Effector memory CD8-positive, alpha-beta T cell (primary cell): ENCODE data around the gene CRYGS.
A peak's percentile ranks its signal among the peaks of the same experiment; 100 is the strongest.
"Not testable (repeated sequence)": the region's sequence is repeated elsewhere in the genome, so short reads cannot be mapped to it uniquely, and the experiment has no call there.

Source experiments
- ATAC-seq: fragments of 150-1000 bp; cut with Tn5 transposase; replicated peaks from 2 replicates; pipeline ENCODE4 v1.10.0; 2021; ENCODE audit warnings: mild to moderate bottlenecking, moderate library complexity
- DNase-seq, 3 experiments: peaks; one replicate each; pipeline ENCODE4 v3.0.0; 2021
- H3K27ac Mint-ChIP-seq, 2 donors: one replicate each; pipeline ENCODE4 v1.8.0; 2022; ENCODE audit warnings: mild to moderate bottlenecking in 2 of 2, mixed read lengths in 2 of 2, moderate library complexity in 2 of 2
- H3K27me3 Mint-ChIP-seq, 2 donors: one replicate each; pipeline ENCODE4 v1.8.0; 2022; ENCODE audit warnings: mixed read lengths in 2 of 2
- H3K36me3 Mint-ChIP-seq: one replicate; pipeline ENCODE4 v1.8.0; 2022; ENCODE audit warnings: mild to moderate bottlenecking, moderate library complexity, mixed read lengths; ENCODE audit not compliant: insufficient read depth
- H3K4me1 Mint-ChIP-seq, 2 donors: one replicate each; pipeline ENCODE4 v1.8.0; 2022; ENCODE audit warnings: low read depth in 2 of 2, mixed read lengths in 2 of 2
- H3K4me3 Mint-ChIP-seq, 2 donors: one replicate each; pipeline ENCODE4 v1.8.0; 2022; ENCODE audit warnings: mild to moderate bottlenecking in 2 of 2, mixed read lengths in 2 of 2, moderate library complexity in 2 of 2
- H3K9me3 Mint-ChIP-seq, 2 donors: one replicate each; pipeline ENCODE4 v1.8.0; 2022; ENCODE audit warnings: mixed read lengths in 2 of 2
- total RNA-seq, 9 experiments: gene quantifications; one replicate each; lab custom pipeline; 2026; lab: John Stamatoyannopoulos, UW

Gene CRYGS
- 0 to 12.8 (median 3.2) reads per million in 9 experiments for total RNA-seq

GRCh38 chr3:186544281-186544680 is at the start of gene CRYGS:
CRYGS (minus strand) TSS chr3:186544380; CDS start chr3:186544326, 54 bp downstream.
- no peaks in the 10 kb centered on the region for H3K27me3 Mint-ChIP-seq
- no peak for DNase-seq

DNA sequence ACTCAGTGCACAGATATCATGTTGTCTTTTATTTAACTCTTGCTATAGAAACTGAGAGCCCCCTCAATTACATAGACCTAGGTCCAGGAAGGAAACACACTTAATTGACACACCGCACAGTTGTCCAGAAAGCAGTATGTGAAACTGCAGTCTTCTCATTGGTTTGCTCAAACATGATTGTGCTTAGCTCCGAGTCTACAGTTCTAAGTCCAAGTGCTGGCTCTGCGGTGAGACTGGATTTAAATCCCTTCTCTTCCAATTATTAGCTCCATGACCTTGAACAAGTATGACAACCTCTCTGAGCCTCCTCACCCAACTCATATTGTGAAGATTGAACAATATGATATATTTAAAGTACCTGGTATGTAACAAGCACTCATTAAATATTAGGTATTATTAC is 49.7 kb upstream of the CRYGS start:
- peaks cover 0 to 8% of the 10 kb centered on the region in 2 donors for H3K4me1 Mint-ChIP-seq

More at GRCh38 chr3:186544281-186544680, at the start of gene CRYGS:
- Mint-ChIP-seq H3K4me3 (no peak within 1 kb of the TSS), H3K27ac (no peak within 1 kb of the TSS), H3K4me1 (peaks cover 3 to 8% of the 10 kb centered on the region in 2 donors), H3K36me3 (peaks cover 44% of the 10 kb centered on the region), H3K9me3 (no peaks in the 10 kb centered on the region)
- no peak for ATAC-seq

DNA sequence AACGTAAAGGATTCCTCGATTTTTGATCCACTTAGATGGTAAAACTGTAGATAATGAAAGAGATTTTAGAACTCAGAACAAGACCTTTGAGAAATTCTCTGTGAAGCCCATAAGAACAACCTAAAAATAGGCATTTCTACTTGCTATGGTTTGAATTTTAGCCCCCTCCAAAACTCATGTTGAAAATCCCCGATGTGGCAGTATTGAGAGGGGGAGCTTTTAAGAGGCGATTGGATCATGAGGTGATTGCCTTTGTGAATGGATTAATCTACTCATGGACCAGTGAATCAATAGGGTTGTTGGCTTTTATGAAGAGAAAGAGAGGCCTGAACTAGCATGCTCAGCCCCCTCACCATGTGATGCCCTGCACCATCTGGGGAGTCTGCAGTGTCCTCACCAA is 48.5 kb upstream of the CRYGS start:
- Mint-ChIP-seq H3K36me3 (no peaks in the 10 kb centered on the region), H3K9me3 (no peaks in the 10 kb centered on the region), H3K27me3 (peaks cover 9 to 12% of the 10 kb centered on the region in 2 donors), H3K4me3 (no peak overlapping the region), H3K27ac (no peak overlapping the region), H3K4me1 (peaks cover 0 to 8% of the 10 kb centered on the region in 2 donors)
- ATAC-seq (no peak), DNase-seq (no peak)

More for the DNA sequence above, 49.7 kb upstream of the CRYGS start:
- DNase-seq = no peak
- no peaks in the 10 kb centered on the region for H3K36me3 Mint-ChIP-seq
- no peak overlapping the region for H3K27ac Mint-ChIP-seq
- H3K9me3 Mint-ChIP-seq = no peaks in the 10 kb centered on the region
- H3K4me3 Mint-ChIP-seq = no peak overlapping the region
- H3K27me3 Mint-ChIP-seq = peaks cover 12 to 17% of the 10 kb centered on the region in 2 donors
- no peak for ATAC-seq

- no peak for DNase-seq
- no peaks in the 10 kb centered on the region for H3K27me3 Mint-ChIP-seq
- H3K4me3 Mint-ChIP-seq = no peak overlapping the region
- H3K36me3 Mint-ChIP-seq = peaks cover 8% of the 10 kb centered on the region
- no peaks in the 10 kb centered on the region for H3K9me3 Mint-ChIP-seq
- no peak overlapping the region for H3K27ac Mint-ChIP-seq
- ATAC-seq = no peak
- peaks cover 0 to 8% of the 10 kb centered on the region in 2 donors for H3K4me1 Mint-ChIP-seq
Observed at GRCh38 chr3:186590580-186591295, 46.6 kb upstream of the CRYGS start.

DNA sequence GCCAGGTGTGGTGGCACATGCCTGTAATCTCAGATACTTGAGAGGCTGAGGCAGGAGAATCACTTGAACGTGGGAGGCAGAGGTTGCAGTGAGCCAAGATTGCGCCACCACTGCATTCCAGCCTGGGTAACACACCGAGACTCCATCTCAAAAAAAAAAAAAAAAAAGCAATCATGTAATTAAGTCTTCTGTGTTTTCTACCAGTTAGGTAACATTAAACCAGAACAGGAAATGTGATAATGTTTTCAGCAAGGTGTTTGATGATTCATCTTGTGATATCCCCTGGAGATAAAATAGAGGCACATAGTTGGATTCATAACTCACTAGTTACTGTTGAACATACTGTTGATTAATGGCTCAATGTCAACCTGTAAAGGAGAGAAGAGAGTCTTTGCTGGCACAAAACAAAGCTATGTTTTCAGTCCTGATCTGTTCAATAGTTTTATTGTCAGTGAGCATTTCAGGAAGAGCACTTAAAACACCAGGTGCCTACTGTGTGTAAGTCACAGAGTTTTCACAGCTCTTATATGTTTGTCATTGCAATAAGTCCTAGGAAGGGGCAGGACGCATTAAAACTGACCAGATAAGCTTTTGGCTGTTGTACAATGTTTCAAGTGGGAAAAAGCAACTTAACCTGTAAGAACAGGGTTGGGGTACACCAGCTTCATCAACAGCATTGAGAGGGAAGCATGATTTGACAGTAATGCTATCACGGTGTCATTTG is 45.8 kb upstream of the CRYGS start:
- H3K4me1 Mint-ChIP-seq = peaks cover 0 to 8% of the 10 kb centered on the region in 2 donors
- H3K9me3 Mint-ChIP-seq = no peaks in the 10 kb centered on the region
- peak; percentile 81 for ATAC-seq
- H3K36me3 Mint-ChIP-seq = peaks cover 15% of the 10 kb centered on the region
- no peaks in the 10 kb centered on the region for H3K27me3 Mint-ChIP-seq
- H3K4me3 Mint-ChIP-seq = peak overlapping the region in 1 of 2 donors; percentile 19
- no peak for DNase-seq
- H3K27ac Mint-ChIP-seq = no peak overlapping the region

DNA sequence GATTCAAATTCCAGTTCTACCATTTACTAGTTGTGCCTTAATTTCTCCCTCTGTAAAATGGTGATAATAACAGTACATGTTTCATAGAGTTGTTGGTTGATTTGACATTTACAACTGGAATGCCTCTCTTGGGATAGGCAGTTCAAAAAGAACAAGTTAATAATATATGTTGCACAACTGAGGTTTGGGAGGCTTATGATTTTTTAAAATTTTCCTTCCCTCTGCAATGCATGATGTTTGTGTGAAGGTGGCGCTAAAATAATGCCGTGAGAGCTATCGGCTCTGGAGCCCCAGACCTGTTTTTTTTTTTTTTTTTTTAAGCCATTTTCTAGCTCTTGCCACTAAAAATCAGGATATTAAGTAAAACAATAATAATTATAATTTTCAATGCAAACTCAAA is 44.9 kb upstream of the CRYGS start:
- Mint-ChIP-seq H3K9me3 (no peaks in the 10 kb centered on the region), H3K27ac (no peak overlapping the region), H3K4me1 (peaks cover 0 to 8% of the 10 kb centered on the region in 2 donors), H3K27me3 (no peaks in the 10 kb centered on the region), H3K4me3 (no peak overlapping the region), H3K36me3 (peaks cover 22% of the 10 kb centered on the region)
- DNase-seq (no peak), ATAC-seq (no peak)

DNA sequence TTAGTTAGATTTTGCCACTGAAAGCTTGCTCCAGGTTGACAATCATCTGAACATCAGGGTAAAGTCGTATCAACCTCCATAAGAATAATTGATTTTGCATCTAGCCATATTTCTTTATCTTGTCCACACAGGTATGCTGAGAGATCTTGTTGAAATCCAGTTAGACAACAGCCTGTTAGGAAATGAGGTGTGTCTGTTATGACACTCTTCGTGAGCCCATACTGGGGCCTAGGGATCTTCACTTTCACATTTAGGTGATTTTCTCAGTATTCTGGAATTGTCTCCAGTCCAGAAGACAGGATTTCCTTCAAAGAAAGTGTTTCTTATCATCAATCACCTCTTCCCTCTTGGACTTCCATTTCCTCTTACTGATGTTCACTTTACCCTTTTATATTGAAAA is 44.5 kb upstream of the CRYGS start:
- peaks cover 27% of the 10 kb centered on the region for H3K36me3 Mint-ChIP-seq

DNA sequence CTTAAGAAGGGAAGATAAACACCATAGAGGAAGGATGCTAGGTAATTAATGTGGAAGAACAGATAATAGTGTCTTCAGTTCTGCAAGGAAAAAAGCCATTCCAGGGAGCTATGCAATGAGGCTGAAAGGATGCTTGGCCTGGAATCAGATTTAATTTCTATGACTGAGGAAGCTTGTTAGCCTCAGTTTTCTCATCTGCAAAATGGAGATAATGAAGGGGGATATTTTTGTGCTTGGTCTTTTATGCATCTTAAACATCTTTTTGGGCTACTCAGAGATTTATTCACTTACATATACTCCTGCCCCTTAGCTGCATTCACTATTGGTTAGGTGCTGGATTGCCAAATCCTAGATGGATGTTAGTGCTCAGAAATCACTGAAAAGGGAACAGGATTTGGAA is 43.0 kb upstream of the CRYGS start:
- H3K27me3 Mint-ChIP-seq = no peaks in the 10 kb centered on the region
- no peak for DNase-seq

More for the DNA sequence above, 44.5 kb upstream of the CRYGS start:
- DNase-seq = no peak
- Mint-ChIP-seq H3K4me1 (peaks cover 0 to 8% of the 10 kb centered on the region in 2 donors), H3K9me3 (no peaks in the 10 kb centered on the region), H3K27ac (no peak overlapping the region), H3K27me3 (no peaks in the 10 kb centered on the region), H3K4me3 (no peak overlapping the region)
- ATAC-seq = no peak

GRCh38 chr3:186586245-186586644 is 42.1 kb upstream of the CRYGS start:
- H3K27ac Mint-ChIP-seq, DNase-seq, ATAC-seq, H3K27me3 Mint-ChIP-seq, H3K9me3 Mint-ChIP-seq, H3K4me1 Mint-ChIP-seq, H3K4me3 Mint-ChIP-seq: not testable (repeated sequence)
- H3K36me3 Mint-ChIP-seq = peaks cover 50% of the 10 kb centered on the region

More for the DNA sequence above, 43.0 kb upstream of the CRYGS start:
- Mint-ChIP-seq H3K4me3 (no peak overlapping the region), H3K4me1 (peaks cover 0 to 8% of the 10 kb centered on the region in 2 donors), H3K9me3 (no peaks in the 10 kb centered on the region), H3K36me3 (peaks cover 41% of the 10 kb centered on the region), H3K27ac (no peak overlapping the region)
- no peak for ATAC-seq

DNA sequence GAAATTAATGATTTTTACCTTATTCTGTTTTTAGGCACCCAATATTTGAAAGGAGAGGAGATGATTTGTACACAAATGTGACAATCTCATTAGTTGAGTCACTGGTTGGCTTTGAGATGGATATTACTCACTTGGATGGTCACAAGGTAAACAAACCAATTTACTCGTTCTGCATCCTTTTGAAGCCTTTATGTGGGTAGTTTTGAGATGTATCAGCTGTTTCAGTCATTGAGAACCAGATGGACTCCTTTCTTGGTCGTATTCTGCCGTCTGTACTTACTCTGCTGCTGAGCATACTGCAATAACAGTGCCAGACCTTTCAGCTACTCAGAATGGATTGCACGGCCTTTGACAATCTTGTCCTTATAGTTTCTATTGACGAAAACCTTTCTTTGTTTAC is 39.7 kb upstream of the CRYGS start:
- DNase-seq = no peak
- Mint-ChIP-seq H3K36me3 (peaks cover 73% of the 10 kb centered on the region), H3K27me3 (no peaks in the 10 kb centered on the region), H3K4me3 (no peak overlapping the region), H3K27ac (no peak overlapping the region), H3K9me3 (no peaks in the 10 kb centered on the region), H3K4me1 (peaks cover 2 to 7% of the 10 kb centered on the region in 2 donors)
- no peak for ATAC-seq

- H3K27ac Mint-ChIP-seq = no peak overlapping the region
Observed at GRCh38 chr3:186582541-186582940, 38.4 kb upstream of the CRYGS start.

DNA sequence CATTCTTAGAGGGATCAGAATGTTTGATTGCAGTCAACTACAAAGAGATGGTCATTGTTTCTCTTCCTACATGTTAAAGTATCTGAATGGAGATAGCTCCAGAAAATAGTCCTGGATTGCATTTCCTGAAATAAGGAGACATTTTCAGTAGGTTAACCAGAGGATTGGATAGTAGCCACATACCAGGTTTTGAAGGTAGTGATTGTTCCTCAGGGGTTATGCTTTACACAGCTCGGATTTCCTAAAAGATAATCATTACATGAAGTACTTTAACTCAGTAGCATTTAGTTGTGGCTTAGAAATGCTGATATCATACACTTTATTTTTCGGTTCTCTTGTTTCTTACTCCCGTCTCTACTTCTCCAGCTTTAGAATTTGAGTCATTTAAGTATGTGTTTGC is 36.6 kb upstream of the CRYGS start:
- Mint-ChIP-seq H3K4me1 (peaks cover 2 to 7% of the 10 kb centered on the region in 2 donors), H3K27ac (no peak overlapping the region), H3K4me3 (no peak overlapping the region), H3K9me3 (no peaks in the 10 kb centered on the region), H3K36me3 (peaks cover 95% of the 10 kb centered on the region), H3K27me3 (no peaks in the 10 kb centered on the region)
- no peak for DNase-seq
- ATAC-seq = no peak

More at GRCh38 chr3:186582541-186582940, 38.4 kb upstream of the CRYGS start:
- Mint-ChIP-seq H3K9me3 (no peaks in the 10 kb centered on the region), H3K4me1 (peaks cover 2 to 7% of the 10 kb centered on the region in 2 donors), H3K27me3 (no peaks in the 10 kb centered on the region), H3K36me3 (peaks cover 86% of the 10 kb centered on the region), H3K4me3 (no peak overlapping the region)
- DNase-seq (no peak), ATAC-seq (no peak)

GRCh38 chr3:186577521-186577920 is 33.3 kb upstream of the CRYGS start:
- no peak for DNase-seq
- Mint-ChIP-seq H3K36me3 (peaks cover 93% of the 10 kb centered on the region), H3K9me3 (no peaks in the 10 kb centered on the region), H3K27ac (no peak overlapping the region), H3K4me1 (peaks cover 5 to 17% of the 10 kb centered on the region in 2 donors), H3K27me3 (no peaks in the 10 kb centered on the region), H3K4me3 (no peak overlapping the region)
- no peak for ATAC-seq

- ATAC-seq (no peak), DNase-seq (no peak)
- Mint-ChIP-seq H3K4me3 (peak overlapping the region; percentile 90 to 96), H3K4me1 (peaks cover 20 to 36% of the 10 kb centered on the region in 2 donors), H3K36me3 (peaks cover 65% of the 10 kb centered on the region), H3K9me3 (no peaks in the 10 kb centered on the region), H3K27ac (peak overlapping the region; percentile 98 to 99), H3K27me3 (no peaks in the 10 kb centered on the region)
Observed at GRCh38 chr3:186571644-186572013, 27.4 kb upstream of the CRYGS start.
